ENCODE measurements around the gene PDF.

GRCh38 chr16:69307091-69307490 is 23.3 kb downstream of the PDF start:
- TF ChIP-seq MAX (IDR thresholded peaks at IDR 0.05) (no peak), RAD21 (IDR thresholded peaks at IDR 0.05) (no peak), CTCF (IDR thresholded peaks at IDR 0.05; ENCODE audit: low read depth, low read length, missing input control) (no peak), SP1 (IDR thresholded peaks at IDR 0.05) (no peak), EGR1 (IDR thresholded peaks at IDR 0.05; ENCODE audit: low read depth in 2 of 2) (no peak), NR2F2 (IDR thresholded peaks at IDR 0.05) (no peak), REST (IDR thresholded peaks at IDR 0.05) (no peak), RXRA (IDR thresholded peaks at IDR 0.05) (no peak), YY1 (IDR thresholded peaks at IDR 0.05) (no peak), JUND (IDR thresholded peaks at IDR 0.05) (no peak), TAF1 (conservative IDR thresholded peaks at IDR 0.05) (no peak), ZBTB33 (IDR thresholded peaks at IDR 0.05) (no peak), FOXA1 (IDR thresholded peaks at IDR 0.05) (no peak)

Data from liver (tissue), 3 donors.